ENCODE measurements around the gene EEF2KMT. TPM values are rescaled to one million over a fixed set of nuclear protein-coding genes. Genes with fewer than 3 reads are reported as not detected.

EEF2KMT gene
- total and polyA plus RNA-seq, 9 of the 15 experiments (the other 6 are each of a cell fraction or from before 2014, with no cell fraction given) = 4.2 to 22.7 (median 12.8) TPM

DNA sequence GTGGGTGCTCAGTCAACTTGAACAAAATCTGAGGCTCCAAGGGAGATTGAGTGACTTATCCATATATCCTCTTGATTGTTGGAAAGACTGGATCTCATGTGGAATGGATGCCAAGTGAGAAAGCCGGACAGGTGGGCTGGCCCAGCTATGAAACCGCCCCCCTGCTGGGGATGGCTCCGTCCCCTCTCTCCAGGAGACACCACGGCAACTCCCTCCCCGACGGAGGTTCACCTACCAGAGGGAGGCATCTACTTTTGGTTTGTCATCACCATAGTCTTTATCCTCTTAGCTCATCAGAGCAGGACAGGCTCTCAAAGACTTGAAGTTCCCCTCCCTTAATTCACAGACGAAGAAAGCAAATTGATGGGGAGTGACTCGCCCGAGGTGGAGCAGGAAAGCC is 27.7 kb downstream of the EEF2KMT start:
- Histone ChIP-seq H3K4me1 (replicated peaks in 1 of 2; ENCODE audit: control insufficient read depth in 2 of 2, insufficient read depth in 2 of 2, low read length in 2 of 2) (peaks cover 6 to 11% of the 10 kb centered on the region in 2 experiments; a peak in 4 of 5 replicates), H3K36me3 (ENCODE audit: control insufficient read depth, insufficient read depth, low read length) (peaks cover 9% of the 10 kb centered on the region; the same call in 2 of the 3 replicates), H2AFZ (ENCODE audit: low read depth, low read length) (no peak overlapping the region), H3K27me3 (ENCODE audit: control insufficient read depth in 2 of 2, insufficient read depth in 2 of 2, low read length in 2 of 2) (peaks cover 18 to 22% of the 10 kb centered on the region in 2 experiments; a peak in 4 of 5 replicates), H4K20me1 (replicated peaks; ENCODE audit: control insufficient read depth, insufficient read depth, low read length) (no peaks in the 10 kb centered on the region), H3K9ac (ENCODE audit: insufficient read depth in 1 of 2, low read depth in 2 of 2, low read length in 2 of 2) (no peak overlapping the region), H3K9me3 (replicated peaks; ENCODE audit: control insufficient read depth, insufficient read depth, low read depth, low read length) (peaks cover 5% of the 10 kb centered on the region; the same call in 1 of the 2 replicates), H3K4me2 (ENCODE audit: insufficient read depth, low read length) (no peak overlapping the region), H3K4me3 (no peak overlapping the region), H3K27ac (ENCODE audit: extremely low read depth, low read depth, low read length) (no peak overlapping the region), H3K9me1 (ENCODE audit: control insufficient read depth, insufficient read depth, low read length) (no peaks in the 10 kb centered on the region), H3K79me2 (ENCODE audit: control insufficient read depth, insufficient read depth, low read length) (peaks cover 16% of the 10 kb centered on the region)
- FAIRE-seq (no peak), DNase-seq (ENCODE audit: extremely low read depth in 1 of 4, low spot score in 3 of 4) (no peak), ATAC-seq (no peak)
- in situ Hi-C loops (cut with MboI) (no loop called here), intact Hi-C loops (cut with micrococcal nuclease) (no loop called here)
- WGBS (ENCODE audit: insufficient coverage, low coverage, missing lambda C conversion rate) = 60% methylated on average over 4 of the region's 9 CpGs
- BruUV-seq (replicated peaks) = no TSS peak
- CTCF ChIA-PET (ENCODE audit: low intra/inter-chr PET ratio) = no interaction called here
- POLR2A ChIA-PET = no interaction called here
- TF ChIP-seq ZNF639 (CRISPR knock-in tag; conservative IDR thresholded peaks at IDR 0.05 in 1 of 2, IDR thresholded peaks at IDR 0.05 in 1 of 2) (no peak), CBX8 (IDR thresholded peaks at IDR 0.05; ENCODE audit: borderline replicate concordance, extremely low read depth, low read depth, low read length, poor library complexity, severe bottlenecking) (no peak), NFE2L1 (tag; IDR thresholded peaks at IDR 0.05; ENCODE audit: borderline replicate concordance, low read depth) (no peak), SMARCE1 (IDR thresholded peaks at IDR 0.05) (no peak), BRD9 (IDR thresholded peaks at IDR 0.05; ENCODE audit: low read depth, partially characterized antibody) (no peak), ZBTB40 (IDR thresholded peaks at IDR 0.05) (no peak), ZBTB40 (CRISPR knock-in tag; IDR thresholded peaks at IDR 0.05) (no peak), SREBF1 (IDR thresholded peaks at IDR 0.05; ENCODE audit: borderline replicate concordance, low read depth, low read length) (no peak), SAFB2 (IDR thresholded peaks at IDR 0.05; ENCODE audit: borderline replicate concordance, low read depth, low read length, severe bottlenecking) (no peak)

Data from K562 (cell line).